GM12865 (cell line): ENCODE measurements around the gene CHMP1B.

ENCODE experiments used
- DNase-seq: peaks from one replicate; pipeline ENCODE4 v3.0.0; 2010; ENCODE audit warnings: low read depth
- H3K4me3 ChIP-seq: 2 replicates; pipeline ENCODE4 v1.5.1; 2011; ENCODE audit warnings: mild to moderate bottlenecking, low read depth, low read length, control low read depth
- TF ChIP-seq, protein P1 (sequence below): IDR thresholded peaks from 2 replicates; pipeline ENCODE4 v1.5.1; 2011; ENCODE audit warnings: low read length, control low read depth, low read depth, inconsistent platforms; ENCODE audit not compliant: insufficient read depth; ENCODE audit errors: missing control alignments

Gene CHMP1B

DNA sequence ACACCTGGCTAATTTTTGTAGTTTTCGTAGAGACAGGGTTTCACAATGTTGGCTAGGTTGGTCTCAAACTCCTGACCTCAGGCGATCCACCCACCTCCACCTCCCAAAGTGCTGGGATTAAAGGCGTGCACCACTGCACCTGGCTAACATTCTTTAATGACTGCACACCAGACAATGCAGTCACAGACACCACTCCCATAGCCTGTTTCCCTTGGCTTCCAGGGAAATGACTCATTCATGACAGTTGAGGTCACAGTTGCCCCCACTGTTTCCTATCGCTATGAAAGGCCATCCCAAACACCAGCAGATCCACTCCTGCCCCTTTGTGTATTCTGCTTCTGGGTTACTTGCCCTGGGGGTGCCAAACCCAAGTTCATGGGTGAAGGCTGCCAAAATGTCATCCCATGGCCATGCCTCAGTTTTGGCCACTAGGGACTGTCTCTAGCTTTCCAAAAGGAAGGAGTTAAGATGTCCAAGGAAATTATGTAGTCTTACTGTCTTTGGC is 8.7 kb downstream of the CHMP1B start:
- TF ChIP-seq, protein P1, sequence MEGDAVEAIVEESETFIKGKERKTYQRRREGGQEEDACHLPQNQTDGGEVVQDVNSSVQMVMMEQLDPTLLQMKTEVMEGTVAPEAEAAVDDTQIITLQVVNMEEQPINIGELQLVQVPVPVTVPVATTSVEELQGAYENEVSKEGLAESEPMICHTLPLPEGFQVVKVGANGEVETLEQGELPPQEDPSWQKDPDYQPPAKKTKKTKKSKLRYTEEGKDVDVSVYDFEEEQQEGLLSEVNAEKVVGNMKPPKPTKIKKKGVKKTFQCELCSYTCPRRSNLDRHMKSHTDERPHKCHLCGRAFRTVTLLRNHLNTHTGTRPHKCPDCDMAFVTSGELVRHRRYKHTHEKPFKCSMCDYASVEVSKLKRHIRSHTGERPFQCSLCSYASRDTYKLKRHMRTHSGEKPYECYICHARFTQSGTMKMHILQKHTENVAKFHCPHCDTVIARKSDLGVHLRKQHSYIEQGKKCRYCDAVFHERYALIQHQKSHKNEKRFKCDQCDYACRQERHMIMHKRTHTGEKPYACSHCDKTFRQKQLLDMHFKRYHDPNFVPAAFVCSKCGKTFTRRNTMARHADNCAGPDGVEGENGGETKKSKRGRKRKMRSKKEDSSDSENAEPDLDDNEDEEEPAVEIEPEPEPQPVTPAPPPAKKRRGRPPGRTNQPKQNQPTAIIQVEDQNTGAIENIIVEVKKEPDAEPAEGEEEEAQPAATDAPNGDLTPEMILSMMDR: no peak
- no peak for DNase-seq
- no peak overlapping the region for H3K4me3 ChIP-seq

DNA sequence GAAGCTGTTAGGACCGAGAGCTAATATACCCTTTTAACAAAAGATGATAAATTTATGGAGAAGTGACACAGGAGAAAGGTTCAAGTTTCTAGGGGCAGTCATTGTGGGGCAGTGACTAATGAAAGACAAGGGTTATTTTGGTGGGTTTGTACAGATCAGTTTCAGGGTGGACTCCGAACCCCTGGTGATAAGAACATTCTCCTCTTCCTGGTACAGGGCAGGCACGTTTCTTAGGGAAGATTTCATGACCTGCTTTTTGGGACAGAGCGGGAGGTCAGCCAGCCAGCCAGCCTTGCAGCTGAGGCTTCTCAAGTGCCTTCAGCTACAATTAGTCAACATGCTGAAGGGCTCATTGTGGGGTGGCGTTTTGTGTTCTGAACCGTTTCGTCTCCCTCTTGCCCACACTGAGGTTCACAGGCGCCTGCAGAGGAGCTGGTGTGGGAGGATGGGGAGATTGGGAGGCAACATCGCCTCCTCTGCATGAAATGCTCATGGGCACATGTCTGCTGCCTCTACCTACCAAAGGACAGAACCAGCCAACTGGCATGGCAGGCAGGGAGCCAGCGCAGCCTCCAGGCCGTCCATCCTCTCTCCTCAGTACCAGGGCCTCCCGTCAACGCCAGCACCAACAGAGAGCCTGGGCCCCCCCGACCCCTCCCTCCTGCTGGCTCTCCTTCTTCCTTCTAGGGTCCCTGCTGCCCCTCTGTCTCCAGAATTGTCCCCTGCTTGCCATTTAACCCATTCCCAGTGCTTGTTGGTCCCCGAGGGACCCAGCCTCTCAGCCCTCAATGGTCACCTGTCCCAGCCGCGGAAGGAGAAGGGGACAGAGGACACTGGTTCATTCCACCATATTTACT is 9.6 kb downstream of the CHMP1B start:
- TF ChIP-seq, protein P1: no peak
- DNase-seq: no peak
- H3K4me3 ChIP-seq: no peak overlapping the region

DNA sequence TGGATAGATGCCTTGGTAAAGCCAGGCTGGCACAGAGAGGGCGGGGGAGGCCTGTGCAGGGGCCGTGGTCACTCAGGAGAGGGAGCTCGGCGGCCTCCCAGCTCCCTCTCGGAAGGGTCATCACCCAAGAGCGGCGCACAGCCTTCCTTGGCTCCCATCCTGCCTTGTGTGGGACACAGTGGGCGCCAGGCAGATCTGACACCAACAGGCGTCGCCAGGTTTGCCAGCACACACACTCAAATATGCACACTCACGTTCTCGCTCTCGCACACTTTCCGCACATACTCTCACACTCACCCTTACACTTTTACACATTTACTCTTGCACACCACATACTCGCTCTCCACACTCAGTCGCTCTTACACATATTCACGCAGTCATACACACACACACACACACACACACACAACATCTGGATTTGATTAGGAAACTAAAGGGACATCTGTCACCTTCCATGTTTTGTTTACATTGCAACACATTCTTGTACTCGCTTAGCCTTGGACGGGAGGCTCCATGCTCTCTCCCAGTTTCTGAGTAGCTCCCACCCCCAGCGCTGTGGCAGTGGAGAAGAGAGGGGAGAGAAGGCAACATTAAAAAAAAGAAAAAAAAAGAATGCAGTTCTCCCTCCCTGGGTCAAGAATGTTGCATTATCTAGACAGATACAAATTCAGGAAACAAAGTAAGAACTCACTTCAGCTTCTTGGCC is 10.5 kb downstream of the CHMP1B start:
- no peak for DNase-seq
- no peak overlapping the region for H3K4me3 ChIP-seq
- TF ChIP-seq, protein P1: no peak

DNA sequence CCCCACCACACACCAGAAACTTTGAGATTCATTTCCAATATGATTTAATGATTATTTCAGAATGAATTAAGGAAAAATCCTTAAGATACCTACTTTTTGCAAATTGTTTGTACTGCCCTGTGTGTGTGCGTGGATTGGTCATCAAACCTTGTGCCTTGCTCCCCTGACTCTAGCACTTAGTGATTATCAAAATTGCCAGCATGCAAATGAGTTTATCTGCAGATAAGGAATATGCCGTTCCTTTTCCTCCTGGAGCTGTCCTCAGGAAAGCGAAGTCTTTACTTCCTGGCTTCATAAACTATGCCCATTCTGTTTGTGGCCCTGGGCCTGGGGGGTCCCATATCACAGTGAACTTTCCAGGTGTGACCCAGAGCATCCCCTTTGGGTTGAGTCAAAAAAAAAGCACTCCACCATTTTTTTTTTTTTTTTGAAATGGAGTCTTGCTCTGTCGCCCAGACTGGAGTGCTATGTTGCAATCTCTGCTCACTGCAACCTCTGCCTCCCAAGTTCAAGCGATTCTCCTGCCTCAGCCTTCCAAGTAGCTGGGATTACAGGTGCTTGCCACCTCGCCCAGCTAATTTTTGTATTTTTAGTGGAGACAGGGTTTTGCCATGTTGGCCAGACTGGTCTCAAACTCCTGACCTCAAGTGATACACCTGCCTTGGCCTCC is 11.4 kb downstream of the CHMP1B start:
- no peak overlapping the region for H3K4me3 ChIP-seq
- TF ChIP-seq, protein P1: no peak
- no peak for DNase-seq

DNA sequence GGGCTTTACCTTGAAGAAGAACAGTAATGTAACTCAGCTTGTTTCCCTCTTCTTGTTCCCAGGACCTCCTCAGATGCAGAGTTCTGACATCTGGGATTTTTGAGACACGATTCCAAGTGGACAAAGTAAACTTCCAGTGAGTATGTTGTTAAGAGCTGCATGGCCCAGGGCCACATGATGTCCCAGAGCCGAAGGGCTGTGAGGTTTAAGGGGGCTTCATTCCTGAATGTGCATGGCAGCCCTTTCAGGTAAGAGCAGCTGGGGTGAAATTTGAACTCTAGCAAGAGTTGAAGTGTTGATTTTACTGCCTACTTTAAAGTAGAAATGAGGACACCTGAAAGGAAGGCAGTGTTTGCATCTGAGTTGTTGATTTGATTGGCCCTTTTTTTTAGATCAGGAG is 13.3 kb downstream of the CHMP1B start:
- TF ChIP-seq, protein P1: no peak
- DNase-seq: no peak
- H3K4me3 ChIP-seq: no peak overlapping the region

- H3K4me3 ChIP-seq: no peak overlapping the region
- no peak for DNase-seq
- TF ChIP-seq, protein P1: no peak
Measured at GRCh38 chr18:11865071-11865470, 13.9 kb downstream of the CHMP1B start.
